ENCODE measurements around the gene ZNF280B. TPM values are rescaled to one million over a fixed set of nuclear protein-coding genes. Genes with fewer than 3 reads are reported as not detected.

Gene ZNF280B
- total and polyA plus RNA-seq, 2 experiments from 2014 or later = 1.5 to 2.6 TPM

- H3K36me3 ChIP-seq (replicated peaks; ENCODE audit: insufficient read depth, low read depth) = no peaks in the 10 kb centered on the region
- no peak overlapping the region for H3K4me3 ChIP-seq
- H4K20me1 ChIP-seq (ENCODE audit: insufficient read depth, poor library complexity, severe bottlenecking) = no peaks in the 10 kb centered on the region
- no peaks in the 10 kb centered on the region for H3K9me3 ChIP-seq (ENCODE audit: low read depth)
- WGBS (ENCODE audit: low lambda C conversion rate, missing lambda C conversion rate) = 71% methylated on average over 2 of the region's 2 CpGs
- no peak overlapping the region for H2AFZ ChIP-seq
- H3K79me2 ChIP-seq = no peaks in the 10 kb centered on the region
- no peak for TF ChIP-seq EZH2phosphoT487 (IDR thresholded peaks at IDR 0.05; ENCODE audit: low read depth, severe bottlenecking, unreplicated experiment)
- no peak for TF ChIP-seq EZH2 (IDR thresholded peaks at IDR 0.05; ENCODE audit: borderline replicate concordance)
- no peak for TF ChIP-seq CTCF (IDR thresholded peaks at IDR 0.05; ENCODE audit: poor library complexity)
- no peak for DNase-seq (ENCODE audit: low spot score)
- H3K4me2 ChIP-seq = peak overlapping the region; percentile 51
- peak overlapping the region; percentile 60 for H3K27ac ChIP-seq
- no peaks in the 10 kb centered on the region for H3K9me2 ChIP-seq (replicated peaks; ENCODE audit: insufficient read depth)
- H3K27me3 ChIP-seq = no peaks in the 10 kb centered on the region
- H3K4me1 ChIP-seq (ENCODE audit: insufficient read depth) = peaks cover 5% of the 10 kb centered on the region
Measured at GRCh38 chr22:22480940-22481339, 27.6 kb downstream of the ZNF280B start.

GRCh38 chr22:22479999-22480532 is 28.5 kb downstream of the ZNF280B start:
- Histone ChIP-seq H3K79me2 (no peaks in the 10 kb centered on the region), H3K4me3 (no peak overlapping the region), H4K20me1 (ENCODE audit: insufficient read depth, poor library complexity, severe bottlenecking) (no peaks in the 10 kb centered on the region), H3K36me3 (replicated peaks; ENCODE audit: insufficient read depth, low read depth) (no peaks in the 10 kb centered on the region), H3K27ac (no peak overlapping the region), H3K9me2 (replicated peaks; ENCODE audit: insufficient read depth) (no peaks in the 10 kb centered on the region), H3K4me1 (ENCODE audit: insufficient read depth) (peaks cover 5% of the 10 kb centered on the region), H3K4me2 (no peak overlapping the region), H3K9me3 (ENCODE audit: low read depth) (no peaks in the 10 kb centered on the region), H3K27me3 (no peaks in the 10 kb centered on the region), H2AFZ (no peak overlapping the region)
- TF ChIP-seq EZH2 (IDR thresholded peaks at IDR 0.05; ENCODE audit: borderline replicate concordance) (no peak), CTCF (IDR thresholded peaks at IDR 0.05; ENCODE audit: poor library complexity) (no peak), EZH2phosphoT487 (IDR thresholded peaks at IDR 0.05; ENCODE audit: low read depth, severe bottlenecking, unreplicated experiment) (no peak)
- 95% methylated on average over 5 of the region's 5 CpGs for WGBS (ENCODE audit: low lambda C conversion rate, missing lambda C conversion rate)
- no peak for DNase-seq (ENCODE audit: low spot score)

- WGBS (ENCODE audit: low lambda C conversion rate, missing lambda C conversion rate) = 95% methylated on average over 2 of the region's 2 CpGs
- no peak for TF ChIP-seq EZH2phosphoT487 (IDR thresholded peaks at IDR 0.05; ENCODE audit: low read depth, severe bottlenecking, unreplicated experiment)
- Histone ChIP-seq H3K27ac (no peak overlapping the region), H3K4me2 (no peak overlapping the region), H2AFZ (no peak overlapping the region), H4K20me1 (ENCODE audit: insufficient read depth, poor library complexity, severe bottlenecking) (no peaks in the 10 kb centered on the region), H3K9me3 (ENCODE audit: low read depth) (no peaks in the 10 kb centered on the region), H3K4me3 (no peak overlapping the region), H3K9me2 (replicated peaks; ENCODE audit: insufficient read depth) (no peaks in the 10 kb centered on the region), H3K27me3 (no peaks in the 10 kb centered on the region), H3K79me2 (no peaks in the 10 kb centered on the region), H3K4me1 (ENCODE audit: insufficient read depth) (peaks cover 8% of the 10 kb centered on the region), H3K36me3 (replicated peaks; ENCODE audit: insufficient read depth, low read depth) (no peaks in the 10 kb centered on the region)
- DNase-seq (ENCODE audit: low spot score) = no peak
Measured at GRCh38 chr22:22479116-22479515, 29.4 kb downstream of the ZNF280B start.

GRCh38 chr22:22478470-22478869 is 30.1 kb downstream of the ZNF280B start:
- H2AFZ ChIP-seq = no peak overlapping the region
- TF ChIP-seq CTCF (IDR thresholded peaks at IDR 0.05; ENCODE audit: poor library complexity) (no peak), EZH2phosphoT487 (IDR thresholded peaks at IDR 0.05; ENCODE audit: low read depth, severe bottlenecking, unreplicated experiment) (no peak), EZH2 (IDR thresholded peaks at IDR 0.05; ENCODE audit: borderline replicate concordance) (no peak)
- no peaks in the 10 kb centered on the region for H4K20me1 ChIP-seq (ENCODE audit: insufficient read depth, poor library complexity, severe bottlenecking)
- H3K4me2 ChIP-seq = no peak overlapping the region
- no peaks in the 10 kb centered on the region for H3K27me3 ChIP-seq
- no peak for DNase-seq (ENCODE audit: low spot score)
- H3K27ac ChIP-seq = no peak overlapping the region
- H3K79me2 ChIP-seq = no peaks in the 10 kb centered on the region
- H3K9me2 ChIP-seq (replicated peaks; ENCODE audit: insufficient read depth) = no peaks in the 10 kb centered on the region
- H3K4me1 ChIP-seq (ENCODE audit: insufficient read depth) = peaks cover 8% of the 10 kb centered on the region
- H3K9me3 ChIP-seq (ENCODE audit: low read depth) = no peaks in the 10 kb centered on the region
- no peak overlapping the region for H3K4me3 ChIP-seq
- no peaks in the 10 kb centered on the region for H3K36me3 ChIP-seq (replicated peaks; ENCODE audit: insufficient read depth, low read depth)

All from hepatocyte (in vitro differentiated cells).